ENCODE measurements around the gene FEZ2. TPM values are rescaled to one million over a fixed set of nuclear protein-coding genes. Genes with fewer than 3 reads are reported as not detected.

FEZ2 gene
- polyA plus RNA-seq, 1 of the 3 experiments (the other 2 are of a cell fraction): 37.2 TPM

GRCh38 chr2:36633470-36634092 is 35.6 kb upstream of the FEZ2 start:
- Histone ChIP-seq H3K4me3 (ENCODE audit: low read depth in 2 of 2, low read length in 1 of 2) (no peak overlapping the region), H3K27me3 (ENCODE audit: insufficient read depth) (no peaks in the 10 kb centered on the region), H3K27ac (ENCODE audit: low read depth in 2 of 2, low read length in 1 of 2) (no peak overlapping the region), H3F3A (replicated peaks; ENCODE audit: insufficient read depth) (peaks cover 9% of the 10 kb centered on the region), H3K9ac (no peak overlapping the region), H3K79me2 (ENCODE audit: insufficient read depth) (no peaks in the 10 kb centered on the region), H3K4me2 (no peak overlapping the region), H3K4me1 (ENCODE audit: control insufficient read depth in 1 of 2, insufficient read depth in 2 of 2, low read depth in 1 of 2, low read length in 1 of 2) (peaks cover 4 to 10% of the 10 kb centered on the region in 2 experiments; a peak in 2 of 4 replicates), H2AFZ (ENCODE audit: low read depth) (no peak overlapping the region), H3K9me3 (no peaks in the 10 kb centered on the region), H4K20me1 (ENCODE audit: insufficient read depth) (no peaks in the 10 kb centered on the region), H3K9me2 (no peaks in the 10 kb centered on the region), H3K36me3 (replicated peaks in 1 of 2; ENCODE audit: control insufficient read depth in 1 of 2, insufficient read depth in 2 of 2, low read length in 1 of 2) (no peaks in the 10 kb centered on the region)
- ChIA-PET POLR2A (no interaction called here), CTCF (no interaction called here)
- no peak for DNase-seq
- 54% methylated on average over 2 of the region's 2 CpGs for WGBS (ENCODE audit: low lambda C conversion rate)
- TF ChIP-seq POLR2AphosphoS5 (IDR thresholded peaks at IDR 0.05; ENCODE audit: low read depth, low read length): no peak
- TF ChIP-seq MEF2A (IDR thresholded peaks at IDR 0.05; ENCODE audit: borderline replicate concordance, low read depth): no peak
- TF ChIP-seq TCF12 (IDR thresholded peaks at IDR 0.05): peak; percentile 53; the same call in 1 of the 2 replicates
- TF ChIP-seq RCOR1 (IDR thresholded peaks at IDR 0.05; ENCODE audit: low read length): no peak
- no peak for TF ChIP-seq NRF1 (IDR thresholded peaks at IDR 0.05; ENCODE audit: low read depth, low read length)
- TF ChIP-seq CTCF (IDR thresholded peaks at IDR 0.05): no peak
- no peak for TF ChIP-seq REST (IDR thresholded peaks at IDR 0.05; ENCODE audit: low read depth, low read length)
- TF ChIP-seq CHD2 (IDR thresholded peaks at IDR 0.05; ENCODE audit: low read length, partially characterized antibody): no peak
- TF ChIP-seq ELF1 (IDR thresholded peaks at IDR 0.05): no peak
- no peak for TF ChIP-seq RXRA (IDR thresholded peaks at IDR 0.05; ENCODE audit: borderline replicate concordance, low read depth)
- no peak for TF ChIP-seq IRF3 (IDR thresholded peaks at IDR 0.05; ENCODE audit: low read depth, low read length)
- TF ChIP-seq RAD21 (IDR thresholded peaks at IDR 0.05; ENCODE audit: low read length): no peak
- no peak for TF ChIP-seq YY1 (IDR thresholded peaks at IDR 0.05; ENCODE audit: low read depth)
- TF ChIP-seq TAF1 (IDR thresholded peaks at IDR 0.05; ENCODE audit: borderline replicate concordance, low read depth, low read length): no peak
- no peak for TF ChIP-seq ZBTB33 (IDR thresholded peaks at IDR 0.05; ENCODE audit: borderline replicate concordance, low read depth)
- TF ChIP-seq MXI1 (IDR thresholded peaks at IDR 0.05; ENCODE audit: low read depth, low read length): no peak
- TF ChIP-seq GABPA (IDR thresholded peaks at IDR 0.05; ENCODE audit: low read depth): no peak
- no peak for TF ChIP-seq FOXM1 (IDR thresholded peaks at IDR 0.05; ENCODE audit: low read depth)
- TF ChIP-seq FOSL2 (IDR thresholded peaks at IDR 0.05; ENCODE audit: borderline replicate concordance, low read depth): 0 out of 2 replicates have a peak, but pooled peaks have one; percentile 28
- no peak for TF ChIP-seq USF1 (IDR thresholded peaks at IDR 0.05; ENCODE audit: borderline replicate concordance, low read depth)
- TF ChIP-seq JUND (IDR thresholded peaks at IDR 0.05): peak; percentile 21; the same call in 1 of the 2 replicates
- peak in 1 of 2 experiments; percentile 13; a peak in 1 of 4 replicates for TF ChIP-seq EP300 (IDR thresholded peaks at IDR 0.05; ENCODE audit: borderline replicate concordance in 1 of 2, low read depth in 1 of 2, low read length in 1 of 2)
- no peak for TF ChIP-seq SIN3A (IDR thresholded peaks at IDR 0.05; ENCODE audit: borderline replicate concordance, low read depth, low read length)
- 0 out of 2 replicates have a peak, but pooled peaks have one; percentile 6 for TF ChIP-seq PBX3 (IDR thresholded peaks at IDR 0.05)
